ENCODE results near the gene TAPBPL.

GRCh38 chr12:6423267-6424007, 28.4 kb upstream of the TAPBPL start:
- TF ChIP-seq YY1 (IDR thresholded peaks at IDR 0.05; ENCODE audit: low read depth) (0 out of 2 replicates have a peak, but pooled peaks have one; percentile 23), MXI1 (IDR thresholded peaks at IDR 0.05; ENCODE audit: low read depth, low read length) (no peak), POLR2AphosphoS5 (IDR thresholded peaks at IDR 0.05; ENCODE audit: low read depth, low read length) (no peak), EZH2phosphoT487 (IDR thresholded peaks at IDR 0.05; ENCODE audit: borderline replicate concordance, low read depth) (no peak), EP300 (IDR thresholded peaks at IDR 0.05; ENCODE audit: borderline replicate concordance in 1 of 2, low read depth in 1 of 2, low read length in 1 of 2) (no peak), JUND (IDR thresholded peaks at IDR 0.05) (no peak), PBX3 (IDR thresholded peaks at IDR 0.05) (no peak)
- TF ChIP-seq, protein P1, sequence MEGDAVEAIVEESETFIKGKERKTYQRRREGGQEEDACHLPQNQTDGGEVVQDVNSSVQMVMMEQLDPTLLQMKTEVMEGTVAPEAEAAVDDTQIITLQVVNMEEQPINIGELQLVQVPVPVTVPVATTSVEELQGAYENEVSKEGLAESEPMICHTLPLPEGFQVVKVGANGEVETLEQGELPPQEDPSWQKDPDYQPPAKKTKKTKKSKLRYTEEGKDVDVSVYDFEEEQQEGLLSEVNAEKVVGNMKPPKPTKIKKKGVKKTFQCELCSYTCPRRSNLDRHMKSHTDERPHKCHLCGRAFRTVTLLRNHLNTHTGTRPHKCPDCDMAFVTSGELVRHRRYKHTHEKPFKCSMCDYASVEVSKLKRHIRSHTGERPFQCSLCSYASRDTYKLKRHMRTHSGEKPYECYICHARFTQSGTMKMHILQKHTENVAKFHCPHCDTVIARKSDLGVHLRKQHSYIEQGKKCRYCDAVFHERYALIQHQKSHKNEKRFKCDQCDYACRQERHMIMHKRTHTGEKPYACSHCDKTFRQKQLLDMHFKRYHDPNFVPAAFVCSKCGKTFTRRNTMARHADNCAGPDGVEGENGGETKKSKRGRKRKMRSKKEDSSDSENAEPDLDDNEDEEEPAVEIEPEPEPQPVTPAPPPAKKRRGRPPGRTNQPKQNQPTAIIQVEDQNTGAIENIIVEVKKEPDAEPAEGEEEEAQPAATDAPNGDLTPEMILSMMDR (IDR thresholded peaks at IDR 0.05) = peak; percentile 84
- TF ChIP-seq, protein P2, sequence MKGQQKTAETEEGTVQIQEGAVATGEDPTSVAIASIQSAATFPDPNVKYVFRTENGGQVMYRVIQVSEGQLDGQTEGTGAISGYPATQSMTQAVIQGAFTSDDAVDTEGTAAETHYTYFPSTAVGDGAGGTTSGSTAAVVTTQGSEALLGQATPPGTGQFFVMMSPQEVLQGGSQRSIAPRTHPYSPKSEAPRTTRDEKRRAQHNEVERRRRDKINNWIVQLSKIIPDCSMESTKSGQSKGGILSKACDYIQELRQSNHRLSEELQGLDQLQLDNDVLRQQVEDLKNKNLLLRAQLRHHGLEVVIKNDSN (IDR thresholded peaks at IDR 0.05; ENCODE audit: borderline replicate concordance, low read depth) = peak; percentile 72; the same call in 1 of the 2 replicates

All from SK-N-SH (cell line).